Measurements from ENCODE around the gene CDH8. TPM values are rescaled to one million over a fixed set of nuclear protein-coding genes. Genes with fewer than 3 reads are reported as not detected.

The CDH8 gene
- total RNA-seq, 1 donor from 2014 or later: 23.7 TPM

DNA sequence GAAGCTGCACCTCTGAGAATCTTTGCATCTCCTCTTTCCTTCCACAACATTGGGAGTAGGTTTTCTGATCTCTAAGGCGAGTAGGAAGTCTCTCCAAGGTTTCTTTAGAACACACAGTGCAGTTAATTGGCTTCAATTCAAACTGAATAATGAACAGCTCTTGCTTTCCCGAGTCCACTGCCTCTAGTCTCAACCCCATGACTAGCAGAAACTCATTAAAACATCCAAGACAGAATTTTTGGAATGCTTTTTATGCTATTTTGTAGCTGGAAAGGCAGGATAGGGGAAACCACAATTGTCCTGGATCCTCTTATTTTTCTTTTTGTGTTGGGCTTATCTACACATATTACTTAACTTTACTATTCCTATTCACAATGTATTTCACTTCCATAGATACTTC, 206.6 kb downstream of the CDH8 start:
- DNase-seq (ENCODE audit: low spot score): peak; percentile 43
- H3K4me3 ChIP-seq: no peak overlapping the region
- TF ChIP-seq EZH2 (IDR thresholded peaks at IDR 0.05) (no peak), EZH2phosphoT487 (IDR thresholded peaks at IDR 0.05) (no peak)
- TF ChIP-seq, protein P1, sequence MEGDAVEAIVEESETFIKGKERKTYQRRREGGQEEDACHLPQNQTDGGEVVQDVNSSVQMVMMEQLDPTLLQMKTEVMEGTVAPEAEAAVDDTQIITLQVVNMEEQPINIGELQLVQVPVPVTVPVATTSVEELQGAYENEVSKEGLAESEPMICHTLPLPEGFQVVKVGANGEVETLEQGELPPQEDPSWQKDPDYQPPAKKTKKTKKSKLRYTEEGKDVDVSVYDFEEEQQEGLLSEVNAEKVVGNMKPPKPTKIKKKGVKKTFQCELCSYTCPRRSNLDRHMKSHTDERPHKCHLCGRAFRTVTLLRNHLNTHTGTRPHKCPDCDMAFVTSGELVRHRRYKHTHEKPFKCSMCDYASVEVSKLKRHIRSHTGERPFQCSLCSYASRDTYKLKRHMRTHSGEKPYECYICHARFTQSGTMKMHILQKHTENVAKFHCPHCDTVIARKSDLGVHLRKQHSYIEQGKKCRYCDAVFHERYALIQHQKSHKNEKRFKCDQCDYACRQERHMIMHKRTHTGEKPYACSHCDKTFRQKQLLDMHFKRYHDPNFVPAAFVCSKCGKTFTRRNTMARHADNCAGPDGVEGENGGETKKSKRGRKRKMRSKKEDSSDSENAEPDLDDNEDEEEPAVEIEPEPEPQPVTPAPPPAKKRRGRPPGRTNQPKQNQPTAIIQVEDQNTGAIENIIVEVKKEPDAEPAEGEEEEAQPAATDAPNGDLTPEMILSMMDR (IDR thresholded peaks at IDR 0.05): no peak

DNA sequence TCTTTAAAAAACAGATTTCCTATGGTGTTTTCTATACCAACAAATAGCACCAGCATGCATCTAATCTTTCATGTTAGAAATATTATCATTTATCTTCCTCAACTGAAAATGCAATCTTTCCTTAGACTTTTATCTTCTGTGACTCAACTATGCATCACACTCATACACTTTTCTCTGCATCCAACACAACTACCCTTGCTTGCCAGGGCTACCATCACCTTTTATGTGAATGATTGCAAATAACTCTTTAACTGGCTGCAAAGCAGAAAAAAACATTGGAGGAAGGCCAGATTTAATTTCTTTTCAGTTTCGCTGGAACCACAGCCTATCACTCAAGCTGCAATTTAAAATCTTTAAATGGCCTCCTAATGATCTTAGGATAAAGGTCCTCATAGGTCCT, 212.9 kb downstream of the CDH8 start:
- Mint-ChIP-seq H3K4me1 (no peaks in the 10 kb centered on the region), H3K36me3 (no peaks in the 10 kb centered on the region), H3K27me3 (ENCODE audit: insufficient read depth, low read depth) (no peaks in the 10 kb centered on the region), H3K4me3 (no peak overlapping the region), H3K27ac (no peak overlapping the region), H3K9me3 (no peaks in the 10 kb centered on the region)
- Histone ChIP-seq H3K27ac (no peak overlapping the region), H3K36me3 (no peaks in the 10 kb centered on the region), H4K20me1 (ENCODE audit: low read depth) (no peaks in the 10 kb centered on the region), H3K4me2 (no peak overlapping the region), H2AFZ (replicated peaks) (no peak overlapping the region), H3K79me2 (ENCODE audit: low read depth) (no peaks in the 10 kb centered on the region), H3K9me3 (ENCODE audit: low read depth) (no peaks in the 10 kb centered on the region), H3K4me3 (no peak overlapping the region), H3K4me1 (peaks cover 4% of the 10 kb centered on the region), H3F3A (ENCODE audit: low read depth) (no peaks in the 10 kb centered on the region), H3K27me3 (no peaks in the 10 kb centered on the region), H3K9ac (no peak overlapping the region)
- DNase-seq (ENCODE audit: low spot score): no peak
- TF ChIP-seq, protein P1 (IDR thresholded peaks at IDR 0.05): no peak
- TF ChIP-seq EZH2 (IDR thresholded peaks at IDR 0.05) (no peak), EZH2phosphoT487 (IDR thresholded peaks at IDR 0.05) (no peak)

More for the DNA sequence above, 206.6 kb downstream of the CDH8 start:
- no peaks in the 10 kb centered on the region for H3K36me3 ChIP-seq
- Mint-ChIP-seq H3K9me3 (no peaks in the 10 kb centered on the region), H3K36me3 (no peaks in the 10 kb centered on the region), H3K27ac (no peak overlapping the region), H3K4me3 (no peak overlapping the region), H3K27me3 (ENCODE audit: insufficient read depth, low read depth) (no peaks in the 10 kb centered on the region), H3K4me1 (no peaks in the 10 kb centered on the region)
- H3K9me3 ChIP-seq (ENCODE audit: low read depth): no peaks in the 10 kb centered on the region
- peak overlapping the region; percentile 61 for H3K4me2 ChIP-seq
- no peak overlapping the region for H3K9ac ChIP-seq
- no peaks in the 10 kb centered on the region for H3K27me3 ChIP-seq
- H3F3A ChIP-seq (ENCODE audit: low read depth): peaks cover 9% of the 10 kb centered on the region
- H4K20me1 ChIP-seq (ENCODE audit: low read depth): no peaks in the 10 kb centered on the region
- peaks cover 34% of the 10 kb centered on the region for H3K4me1 ChIP-seq
- H3K79me2 ChIP-seq (ENCODE audit: low read depth): no peaks in the 10 kb centered on the region
- peak overlapping the region; percentile 77 for H3K27ac ChIP-seq
- no peak overlapping the region for H2AFZ ChIP-seq (replicated peaks)

DNA sequence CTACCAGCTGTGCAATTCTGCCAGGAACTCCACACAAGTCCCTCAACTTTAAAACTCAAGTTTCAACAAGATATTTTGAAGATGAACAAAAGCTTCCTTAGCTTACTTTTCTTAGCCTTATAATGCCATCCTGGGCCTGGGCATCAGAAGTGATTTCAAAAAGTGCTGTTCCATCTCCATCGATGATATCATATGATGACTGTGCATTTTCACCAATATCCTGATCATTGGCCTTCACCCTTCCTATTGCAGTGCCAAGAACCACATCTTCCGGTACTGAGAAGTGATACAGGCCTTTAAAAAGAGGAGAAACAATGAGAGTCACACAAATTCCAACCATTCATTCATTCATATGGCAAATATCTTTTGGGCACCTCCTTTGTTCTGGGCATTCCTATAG, 215.4 kb downstream of the CDH8 start:
- H3K9me3 ChIP-seq (ENCODE audit: low read depth): no peaks in the 10 kb centered on the region
- Mint-ChIP-seq H3K9me3 (no peaks in the 10 kb centered on the region), H3K27me3 (ENCODE audit: insufficient read depth, low read depth) (no peaks in the 10 kb centered on the region), H3K27ac (no peak overlapping the region), H3K4me1 (no peaks in the 10 kb centered on the region), H3K36me3 (no peaks in the 10 kb centered on the region), H3K4me3 (no peak overlapping the region)
- H3K27ac ChIP-seq: no peak overlapping the region
- no peaks in the 10 kb centered on the region for H3K36me3 ChIP-seq
- H2AFZ ChIP-seq (replicated peaks): no peak overlapping the region
- TF ChIP-seq, protein P1 (IDR thresholded peaks at IDR 0.05): no peak
- TF ChIP-seq EZH2 (IDR thresholded peaks at IDR 0.05): no peak
- TF ChIP-seq EZH2phosphoT487 (IDR thresholded peaks at IDR 0.05): no peak
- no peaks in the 10 kb centered on the region for H4K20me1 ChIP-seq (ENCODE audit: low read depth)
- peaks cover 4% of the 10 kb centered on the region for H3K4me1 ChIP-seq
- no peak for DNase-seq (ENCODE audit: low spot score)
- no peak overlapping the region for H3K9ac ChIP-seq
- H3K27me3 ChIP-seq: no peaks in the 10 kb centered on the region
- no peaks in the 10 kb centered on the region for H3F3A ChIP-seq (ENCODE audit: low read depth)
- no peaks in the 10 kb centered on the region for H3K79me2 ChIP-seq (ENCODE audit: low read depth)
- H3K4me2 ChIP-seq: no peak overlapping the region
- no peak overlapping the region for H3K4me3 ChIP-seq

All from neural progenitor cell (in vitro differentiated cells).